Psoas muscle (tissue), 8 donors: Measurements from ENCODE around the gene LCMT2. TPM values are rescaled to one million over a fixed set of nuclear protein-coding genes. Genes with fewer than 3 reads are reported as not detected.

Experiments
- ATAC-seq, 4 donors: fragments of 200-7000 bp; cut with Tn5 transposase; one replicate each; pipeline ENCODE4 v1.9.1; 2020; ENCODE audit warnings: moderate library complexity in 3 of 4, mild to moderate bottlenecking in 2 of 4
- DNase-seq, 2 donors: peaks; one replicate each; pipeline ENCODE4 v3.0.0-alpha.2; 2020
- H3K27ac ChIP-seq: fragments of 200-600 bp; one replicate; pipeline ENCODE4 v1.8.0; 2022
- H3K27me3 ChIP-seq, 3 donors: fragments of 200-600 bp in 1 of 3; one replicate each; pipeline versions ENCODE4 v1.6.1 to v1.8.0; 2013 to 2022; ENCODE audit warnings: low read length in 2 of 3, mild to moderate bottlenecking in 2 of 3, moderate library complexity in 1 of 3; ENCODE audit not compliant: insufficient read depth in 3 of 3
- H3K36me3 ChIP-seq, 2 donors: fragments of 200-600 bp in 1 of 2; one replicate each; pipeline versions ENCODE4 v1.6.1 to v1.8.0; 2013 to 2022; ENCODE audit warnings: low read depth in 1 of 2, mild to moderate bottlenecking in 1 of 2, moderate library complexity in 1 of 2; ENCODE audit not compliant: insufficient read depth in 1 of 2
- H3K4me1 ChIP-seq: fragments of 200-600 bp; one replicate; pipeline ENCODE4 v1.8.0; 2022
- H3K4me3 ChIP-seq: fragments of 200-600 bp; one replicate; pipeline ENCODE4 v1.8.0; 2022; ENCODE audit warnings: mild to moderate bottlenecking
- H3K9me3 ChIP-seq: fragments of 200-600 bp; one replicate; pipeline ENCODE4 v1.8.0; 2022
- CTCF ChIP-seq: fragments of 200-600 bp; IDR thresholded peaks from one replicate; pipeline ENCODE4 v1.8.0; 2022; ENCODE audit warnings: antibody characterized with exemption
- WGBS, 3 donors: extraction: QIAGEN DNeasy Blood & Tissue Kit; methylation state at CpG; one replicate each; pipeline versions ENCODE4 v1.1.6 to v1.1.7; 2013; 5-methylcytosine and 5-hydroxymethylcytosine counted together
- intact Hi-C, 2 donors: fragments of 100-400 bp; cut with DNase I; formaldehyde crosslinking; loops; one replicate each; pipeline versions ENCODE4 v1.11.0 to v1.14.2; 2022
- polyA plus RNA-seq, 3 donors: library from polyadenylated mRNA; stranded (reverse); fragments of 200-250 nt; gene quantifications; one replicate each; pipeline ENCODE4 v1.2.3, GENCODE V29; 2013
- total RNA-seq, 4 donors: library from RNA; stranded (reverse); fragmentation: NEBNext Ultra II Directional in 2 of 4; extraction: Animal tissue kit (Norgen Biotek cat#: 25700) in 2 of 4; gene quantifications; one replicate each; pipeline versions ENCODE4 v1.2.1 to v1.2.4, GENCODE V29; 2021 to 2023
- donor health status: healthy with polysubstance abuse.
- donor health status: DM: no; HTN: no; CAD: no; lungs with moderate emphysema.
- donor health status: Bipolar disorder and iron deficiency.
- donor health status: healthy.
- donor health status: DM: yes; HTN: yes; CAD: no.
- donor health status: DM: no; HTN: no; CAD: no.
- donor health status: DM: no; HTN: no; CAD: no.
- donor health status: DM: yes; HTN: yes; CAD: no.

The LCMT2 gene
- total and polyA plus RNA-seq, 7 donors, result 2.6 to 7.8 (median 5.6) TPM

GRCh38 chr15:43302205-43302817 lies 28.1 kb downstream of the LCMT2 start, which contains the start of gene TGM7:
TGM7 (minus strand) TSS chr15:43302255.
- intact Hi-C loops, result no loop called here
- no peak within 1 kb of the TSS for H3K27ac ChIP-seq
- no peak for DNase-seq
- no peak for TF ChIP-seq CTCF
- no peaks in the 10 kb centered on the region for H3K9me3 ChIP-seq
- no peaks in the 10 kb centered on the region for H3K36me3 ChIP-seq
- H3K4me1 ChIP-seq, result no peaks in the 10 kb centered on the region
- H3K4me3 ChIP-seq, result no peak within 1 kb of the TSS
- ATAC-seq, result no peak
- 83 to 86% (median 83%) methylated on average over 11 of the region's 11 CpGs for WGBS, 3 donors
- H3K27me3 ChIP-seq, result peaks cover 0 to 6% (median 0%) of the 10 kb centered on the region in 3 donors

- Histone ChIP-seq H3K27me3 (peaks cover 0 to 11% (median 0%) of the 10 kb centered on the region in 3 donors), H3K4me3 (no peak overlapping the region)
- intact Hi-C loops, result no loop called here
Measured at GRCh38 chr15:43299884-43300283, 30.5 kb downstream of the LCMT2 start.

GRCh38 chr15:43299411-43299810 lies 31.0 kb downstream of the LCMT2 start:
- DNase-seq, result no peak
- Histone ChIP-seq H3K36me3 (no peaks in the 10 kb centered on the region), H3K27ac (no peak overlapping the region), H3K9me3 (no peaks in the 10 kb centered on the region), H3K27me3 (peaks cover 0 to 14% (median 0%) of the 10 kb centered on the region in 3 donors), H3K4me3 (no peak overlapping the region), H3K4me1 (no peaks in the 10 kb centered on the region)
- no peak for TF ChIP-seq CTCF
- ATAC-seq, result no peak
- WGBS, 3 donors, result 78 to 85% (median 80%) methylated on average over 3 of the region's 3 CpGs
- intact Hi-C loops, result no loop called here

More at GRCh38 chr15:43299884-43300283, 30.5 kb downstream of the LCMT2 start:
- TF ChIP-seq CTCF, result no peak
- no peak overlapping the region for H3K27ac ChIP-seq
- H3K36me3 ChIP-seq, result no peaks in the 10 kb centered on the region
- no peaks in the 10 kb centered on the region for H3K4me1 ChIP-seq
- H3K9me3 ChIP-seq, result no peaks in the 10 kb centered on the region
- DNase-seq (no peak), ATAC-seq (no peak)

- WGBS, 3 donors, result 63 to 73% (median 71%) methylated on average over 6 of the region's 6 CpGs
- H3K36me3 ChIP-seq, result no peaks in the 10 kb centered on the region
- TF ChIP-seq CTCF, result no peak
- DNase-seq (no peak), ATAC-seq (no peak)
- H3K9me3 ChIP-seq, result no peaks in the 10 kb centered on the region
- H3K27me3 ChIP-seq, result peaks cover 0 to 12% (median 0%) of the 10 kb centered on the region in 3 donors
- H3K27ac ChIP-seq, result no peak overlapping the region
- no peak overlapping the region for H3K4me3 ChIP-seq
- no peaks in the 10 kb centered on the region for H3K4me1 ChIP-seq
- intact Hi-C loops, result no loop called here
Measured at GRCh38 chr15:43294091-43294706, 36.2 kb downstream of the LCMT2 start.
